ENCODE results near the gene MUC2. TPM values are rescaled to one million over a fixed set of nuclear protein-coding genes. Genes with fewer than 3 reads are reported as not detected.

Gene MUC2
- total and polyA plus RNA-seq, 2 donors (not counting 1 experiment from before 2014, with no cell fraction given) = not detected

- H3K4me3 ChIP-seq (ENCODE audit: control extremely low read depth in 1 of 5, extremely low read depth in 1 of 5, insufficient read depth in 1 of 5, low read depth in 2 of 5, low read length in 4 of 5) = no peak overlapping the region
- H4K20me1 ChIP-seq (ENCODE audit: control insufficient read depth, insufficient read depth, low read length, poor library complexity, severe bottlenecking) = no peaks in the 10 kb centered on the region
- H3K9ac ChIP-seq (ENCODE audit: low read length) = no peak overlapping the region
- H3K4me2 ChIP-seq (replicated peaks; ENCODE audit: low read depth, low read length, poor library complexity, severe bottlenecking) = no peak overlapping the region
- no peak overlapping the region for H2AFZ ChIP-seq (ENCODE audit: insufficient read depth, low read depth, low read length, poor library complexity, severe bottlenecking)
- ChIA-PET CTCF (no interaction called here), POLR2A (no interaction called here)
- ATAC-seq (ENCODE audit: low read depth) (no peak), DNase-seq (no peak)
- H3K27me3 ChIP-seq (replicated peaks in 1 of 4; ENCODE audit: control extremely low read depth in 1 of 4, control insufficient read depth in 3 of 4, insufficient read depth in 4 of 4, low read length in 3 of 4) = no peaks in the 10 kb centered on the region
- no peaks in the 10 kb centered on the region for H3K4me1 Mint-ChIP-seq
- 89% methylated on average over 25 of the region's 26 CpGs for WGBS (ENCODE audit: insufficient coverage)
- TF ChIP-seq, protein P1, sequence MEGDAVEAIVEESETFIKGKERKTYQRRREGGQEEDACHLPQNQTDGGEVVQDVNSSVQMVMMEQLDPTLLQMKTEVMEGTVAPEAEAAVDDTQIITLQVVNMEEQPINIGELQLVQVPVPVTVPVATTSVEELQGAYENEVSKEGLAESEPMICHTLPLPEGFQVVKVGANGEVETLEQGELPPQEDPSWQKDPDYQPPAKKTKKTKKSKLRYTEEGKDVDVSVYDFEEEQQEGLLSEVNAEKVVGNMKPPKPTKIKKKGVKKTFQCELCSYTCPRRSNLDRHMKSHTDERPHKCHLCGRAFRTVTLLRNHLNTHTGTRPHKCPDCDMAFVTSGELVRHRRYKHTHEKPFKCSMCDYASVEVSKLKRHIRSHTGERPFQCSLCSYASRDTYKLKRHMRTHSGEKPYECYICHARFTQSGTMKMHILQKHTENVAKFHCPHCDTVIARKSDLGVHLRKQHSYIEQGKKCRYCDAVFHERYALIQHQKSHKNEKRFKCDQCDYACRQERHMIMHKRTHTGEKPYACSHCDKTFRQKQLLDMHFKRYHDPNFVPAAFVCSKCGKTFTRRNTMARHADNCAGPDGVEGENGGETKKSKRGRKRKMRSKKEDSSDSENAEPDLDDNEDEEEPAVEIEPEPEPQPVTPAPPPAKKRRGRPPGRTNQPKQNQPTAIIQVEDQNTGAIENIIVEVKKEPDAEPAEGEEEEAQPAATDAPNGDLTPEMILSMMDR (IDR thresholded peaks at IDR 0.05) = no peak
- TF ChIP-seq EZH2 (IDR thresholded peaks at IDR 0.05; ENCODE audit: borderline replicate concordance, insufficient read depth, low read depth, low read length, poor library complexity, severe bottlenecking) = no peak
- H3K27ac ChIP-seq (ENCODE audit: low read length in 2 of 2) = no peak overlapping the region
- H3K4me1 ChIP-seq (ENCODE audit: control insufficient read depth in 2 of 2, insufficient read depth in 2 of 2, low read length in 2 of 2) = no peaks in the 10 kb centered on the region
- H3K27ac Mint-ChIP-seq = no peak overlapping the region
- H3K9me3 ChIP-seq (ENCODE audit: control extremely low read depth in 1 of 3, control insufficient read depth in 2 of 3, insufficient read depth in 1 of 3, low read length in 2 of 3) = no peaks in the 10 kb centered on the region
- H3K27me3 Mint-ChIP-seq = no peaks in the 10 kb centered on the region
- H3K79me2 ChIP-seq (ENCODE audit: control insufficient read depth, insufficient read depth, low read length) = no peaks in the 10 kb centered on the region
- no peaks in the 10 kb centered on the region for H3K36me3 ChIP-seq (replicated peaks in 1 of 2; ENCODE audit: control extremely low read depth in 1 of 2, control insufficient read depth in 1 of 2, extremely low read depth in 1 of 2, insufficient read depth in 2 of 2, low read length in 1 of 2)
- H3K9me3 Mint-ChIP-seq (ENCODE audit: insufficient read depth) = no peaks in the 10 kb centered on the region
- no peak overlapping the region for H3K4me3 Mint-ChIP-seq
- intact Hi-C loops (cut with micrococcal nuclease) = no loop called here
These were observed 37.1 kb upstream of the MUC2 start for GRCh38 chr11:1037506-1038055.

GRCh38 chr11:1038361-1038760, 36.3 kb upstream of the MUC2 start:
- Histone ChIP-seq H3K4me2 (replicated peaks; ENCODE audit: low read depth, low read length, poor library complexity, severe bottlenecking) (no peak overlapping the region), H3K27ac (ENCODE audit: low read length in 2 of 2) (no peak overlapping the region), H3K9ac (ENCODE audit: low read length) (no peak overlapping the region), H4K20me1 (ENCODE audit: control insufficient read depth, insufficient read depth, low read length, poor library complexity, severe bottlenecking) (no peaks in the 10 kb centered on the region), H3K79me2 (ENCODE audit: control insufficient read depth, insufficient read depth, low read length) (no peaks in the 10 kb centered on the region), H3K4me1 (ENCODE audit: control insufficient read depth in 2 of 2, insufficient read depth in 2 of 2, low read length in 2 of 2) (no peaks in the 10 kb centered on the region), H3K36me3 (replicated peaks in 1 of 2; ENCODE audit: control extremely low read depth in 1 of 2, control insufficient read depth in 1 of 2, extremely low read depth in 1 of 2, insufficient read depth in 2 of 2, low read length in 1 of 2) (no peaks in the 10 kb centered on the region), H3K9me3 (ENCODE audit: control extremely low read depth in 1 of 3, control insufficient read depth in 2 of 3, insufficient read depth in 1 of 3, low read length in 2 of 3) (no peaks in the 10 kb centered on the region), H3K27me3 (replicated peaks in 1 of 4; ENCODE audit: control extremely low read depth in 1 of 4, control insufficient read depth in 3 of 4, insufficient read depth in 4 of 4, low read length in 3 of 4) (no peaks in the 10 kb centered on the region), H3K4me3 (ENCODE audit: control extremely low read depth in 1 of 5, extremely low read depth in 1 of 5, insufficient read depth in 1 of 5, low read depth in 2 of 5, low read length in 4 of 5) (no peak overlapping the region), H2AFZ (ENCODE audit: insufficient read depth, low read depth, low read length, poor library complexity, severe bottlenecking) (no peak overlapping the region)
- Mint-ChIP-seq H3K27ac (no peak overlapping the region), H3K27me3 (no peaks in the 10 kb centered on the region), H3K9me3 (ENCODE audit: insufficient read depth) (no peaks in the 10 kb centered on the region), H3K4me3 (no peak overlapping the region), H3K4me1 (no peaks in the 10 kb centered on the region)
- intact Hi-C loops (cut with micrococcal nuclease) = no loop called here
- ChIA-PET CTCF (no interaction called here), POLR2A (no interaction called here)
- ATAC-seq (ENCODE audit: low read depth) = no peak
- WGBS (ENCODE audit: insufficient coverage) = 89% methylated on average over 10 of the region's 10 CpGs
- no peak for DNase-seq
- TF ChIP-seq, protein P1 (IDR thresholded peaks at IDR 0.05) = no peak
- TF ChIP-seq EZH2 (IDR thresholded peaks at IDR 0.05; ENCODE audit: borderline replicate concordance, insufficient read depth, low read depth, low read length, poor library complexity, severe bottlenecking) = no peak
